Right hindlimb (tissue), 1 donor: ENCODE measurements around the gene RIMS1.
"Not testable (repeated sequence)": the region's sequence is repeated elsewhere in the genome, so short reads cannot be mapped to it uniquely, and the experiment has no call there.

Experiments used
- DNase-seq: peaks from one replicate; pipeline ENCODE4 v3.0.0-alpha.2; 2018

The RIMS1 gene

DNA sequence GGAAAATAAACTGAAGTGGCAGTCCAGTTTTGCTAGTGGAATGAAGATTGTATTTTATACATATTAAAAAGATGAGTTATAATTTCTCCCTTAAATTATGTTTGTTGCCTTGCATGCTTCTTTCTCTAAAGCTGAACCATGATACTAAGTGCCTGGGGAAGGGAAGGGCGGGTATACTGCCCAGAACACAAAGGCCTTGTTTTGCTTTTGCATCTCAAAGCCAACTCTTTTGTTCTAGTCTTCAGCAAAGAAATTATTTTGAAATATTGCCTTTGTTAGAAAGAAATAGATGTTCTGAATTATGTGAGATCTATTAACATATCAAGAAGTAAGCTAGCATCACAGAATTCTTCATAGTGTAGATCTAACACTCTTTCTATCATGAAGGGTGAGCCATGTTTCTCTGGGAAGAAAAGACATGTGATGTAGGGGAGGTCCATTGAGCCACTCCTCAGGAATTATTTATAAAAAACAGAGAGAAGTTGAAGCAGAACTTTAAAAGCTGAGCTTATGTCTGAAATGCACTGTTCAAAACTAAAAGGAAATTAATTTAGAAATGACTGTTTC lies 108.4 kb downstream of the RIMS1 start:
- no peak for DNase-seq

DNA sequence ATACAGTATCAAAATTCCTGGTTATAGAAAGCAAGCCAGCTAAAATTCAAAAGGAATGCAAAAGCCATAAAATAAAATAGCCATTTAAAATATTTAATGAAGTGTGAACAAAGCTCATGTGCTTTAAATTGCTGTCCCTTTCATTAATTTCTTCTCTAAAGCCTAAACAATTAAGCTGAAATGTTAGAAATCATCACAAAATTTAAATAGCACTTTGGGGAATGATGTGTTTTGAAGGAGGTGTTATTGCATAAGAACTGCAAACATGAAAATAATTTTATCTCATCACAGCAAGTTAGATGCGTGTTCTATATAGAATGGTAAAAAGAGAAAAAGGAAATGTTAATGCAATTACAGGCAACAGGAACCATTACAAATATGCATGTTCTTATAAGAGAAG lies 111.0 kb downstream of the RIMS1 start:
- no peak for DNase-seq

DNA sequence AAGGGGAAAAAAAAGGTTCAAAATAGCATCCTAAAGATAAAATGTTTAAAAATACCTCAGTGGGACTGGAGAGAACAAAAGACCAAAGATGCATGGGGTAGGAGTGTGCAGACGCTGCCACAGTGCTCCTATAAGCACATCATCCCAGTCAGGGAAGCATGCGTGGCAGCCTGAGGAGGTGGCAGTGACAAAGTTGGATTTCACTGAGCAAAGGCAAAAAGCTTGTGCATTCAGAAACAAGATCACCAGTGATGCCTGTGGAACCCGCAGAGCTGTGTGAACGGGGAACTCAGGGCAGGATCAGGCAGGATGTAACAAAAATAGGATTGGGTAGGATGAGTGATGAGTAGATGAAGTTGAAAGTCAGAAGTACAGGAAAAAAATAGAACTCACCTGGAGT lies 116.1 kb downstream of the RIMS1 start:
- no peak for DNase-seq

DNA sequence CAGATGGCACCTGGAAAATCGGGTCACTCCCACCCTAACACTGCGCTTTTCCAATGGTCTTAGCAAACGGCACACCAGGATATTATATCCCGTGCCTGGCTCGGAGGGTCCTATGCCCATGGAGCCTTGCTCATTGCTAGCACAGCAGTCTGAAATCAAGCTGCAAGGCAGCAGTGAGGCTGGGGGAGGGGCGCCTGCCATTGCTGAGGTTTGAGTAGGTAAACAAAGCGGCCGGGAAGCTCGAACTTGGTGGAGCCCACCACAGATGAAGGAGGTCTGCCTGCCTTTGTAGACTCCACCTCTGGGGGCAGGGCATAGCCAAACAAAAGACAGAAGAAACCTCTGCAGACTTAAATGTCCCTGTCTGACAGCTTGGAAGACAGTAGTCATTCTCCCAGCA lies 120.2 kb downstream of the RIMS1 start:
- not testable (repeated sequence) for DNase-seq

DNA sequence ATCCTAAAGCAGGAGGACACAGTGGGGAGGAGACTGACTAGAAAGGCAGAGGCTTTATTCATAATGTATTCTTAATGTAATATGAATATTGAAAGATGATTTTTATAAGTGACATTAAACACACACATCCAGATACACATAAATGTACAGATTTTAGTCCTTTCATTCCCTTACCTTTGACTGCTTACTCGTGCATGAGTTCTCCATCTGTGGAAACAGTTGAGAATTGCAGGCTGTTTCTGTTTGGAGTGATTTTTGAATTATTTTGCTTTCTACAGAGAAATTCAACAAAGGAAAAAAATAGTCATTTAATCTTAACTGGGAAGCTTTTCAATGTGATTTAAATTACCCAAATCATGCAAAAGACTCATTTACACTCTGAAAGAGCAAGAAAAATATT lies 136.5 kb downstream of the RIMS1 start:
- DNase-seq = no peak

DNA sequence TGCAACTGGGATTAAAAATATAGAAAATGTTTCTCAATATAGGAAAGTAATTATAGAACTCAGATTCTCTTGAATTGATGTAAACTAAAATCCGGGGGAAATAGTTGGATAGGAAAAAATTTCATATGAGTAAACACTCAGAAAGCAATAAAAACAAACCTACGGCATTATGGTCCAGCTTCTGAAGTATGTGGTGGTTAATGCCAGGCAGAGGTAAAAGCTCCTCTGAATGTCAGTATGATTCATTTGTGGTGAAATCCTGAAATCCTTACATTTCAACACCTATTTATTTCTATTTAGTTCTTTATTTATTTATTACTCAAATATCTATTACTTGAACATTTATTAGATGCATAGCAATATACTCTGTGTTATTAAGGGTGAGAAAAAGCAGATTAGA lies 145.1 kb downstream of the RIMS1 start:
- DNase-seq = no peak

DNA sequence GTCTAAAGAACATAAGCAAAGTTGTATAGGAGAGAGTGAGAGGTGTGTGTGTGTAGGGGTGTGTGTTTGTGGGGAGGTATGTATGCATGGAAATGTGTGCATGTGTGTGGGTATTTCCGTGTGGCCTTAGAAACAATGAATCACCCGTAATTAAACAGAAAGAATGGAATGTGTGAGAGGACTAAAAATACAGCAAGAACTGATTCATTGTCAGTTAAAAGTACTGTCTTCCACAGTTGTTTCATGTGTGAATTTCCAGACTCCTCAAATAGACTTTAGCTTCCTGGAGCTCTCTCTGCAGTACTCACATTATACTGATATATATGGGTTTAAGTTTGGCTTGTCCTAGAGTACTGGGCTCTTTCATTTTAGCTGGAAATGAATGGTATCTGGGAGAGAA lies 145.7 kb downstream of the RIMS1 start:
- no peak for DNase-seq

DNA sequence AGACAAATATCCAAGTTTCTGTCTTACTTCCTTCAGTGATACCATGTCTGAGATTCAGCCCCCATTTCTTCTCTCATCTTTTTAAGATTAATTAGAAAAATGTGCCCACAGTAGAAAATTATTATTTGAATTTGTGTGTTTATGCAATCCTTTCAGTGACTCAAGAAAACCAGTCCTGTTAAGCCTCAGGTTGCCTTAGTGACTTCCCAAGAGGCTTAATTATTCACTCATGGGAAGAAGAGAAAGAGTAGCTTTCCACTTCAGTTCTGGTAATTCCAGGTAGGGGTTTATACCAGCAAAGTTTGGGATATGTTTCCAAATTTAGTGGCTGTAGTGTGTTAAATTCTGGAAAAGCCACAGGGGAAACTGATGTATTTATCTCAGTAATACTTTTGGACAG lies 149.1 kb downstream of the RIMS1 start:
- DNase-seq = no peak

DNA sequence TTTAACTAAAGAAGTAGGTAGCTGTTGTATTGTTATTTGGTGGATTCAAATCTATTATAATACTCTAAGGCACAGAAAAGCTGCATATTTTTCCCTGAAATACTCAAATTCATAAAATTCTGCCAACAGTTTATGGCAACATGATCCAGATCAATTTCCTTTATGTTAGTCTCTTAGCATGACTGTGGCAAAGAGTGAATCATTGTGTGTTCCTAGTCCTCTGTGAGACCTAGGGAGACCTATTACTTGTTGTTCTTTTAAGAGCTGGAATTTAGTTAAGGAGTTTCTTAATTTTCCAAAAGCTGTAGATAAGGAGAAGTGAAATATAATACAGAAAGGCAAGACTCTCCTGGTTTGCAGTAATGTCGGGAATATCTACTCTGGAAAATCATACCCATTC lies 149.6 kb downstream of the RIMS1 start:
- DNase-seq = no peak

DNA sequence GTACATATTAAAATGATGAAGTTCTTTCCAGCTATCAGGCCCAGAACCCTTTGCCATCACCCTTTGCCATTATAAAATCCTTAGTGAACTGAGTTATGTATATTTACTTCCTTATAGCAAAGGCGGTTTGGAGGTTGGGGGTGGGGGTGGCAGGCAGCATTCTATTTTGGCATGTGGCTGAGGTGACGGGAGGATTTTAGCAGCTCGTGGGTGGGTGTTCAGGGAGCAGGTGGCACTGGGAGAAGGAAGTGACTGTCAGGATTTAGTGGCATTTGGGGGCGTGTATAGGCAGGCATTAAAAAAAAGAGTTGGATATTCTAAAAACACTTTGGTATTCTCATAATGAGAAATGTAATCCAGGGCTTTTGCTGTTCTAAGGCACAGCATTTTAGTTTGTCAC lies 150.7 kb downstream of the RIMS1 start:
- DNase-seq = no peak

DNA sequence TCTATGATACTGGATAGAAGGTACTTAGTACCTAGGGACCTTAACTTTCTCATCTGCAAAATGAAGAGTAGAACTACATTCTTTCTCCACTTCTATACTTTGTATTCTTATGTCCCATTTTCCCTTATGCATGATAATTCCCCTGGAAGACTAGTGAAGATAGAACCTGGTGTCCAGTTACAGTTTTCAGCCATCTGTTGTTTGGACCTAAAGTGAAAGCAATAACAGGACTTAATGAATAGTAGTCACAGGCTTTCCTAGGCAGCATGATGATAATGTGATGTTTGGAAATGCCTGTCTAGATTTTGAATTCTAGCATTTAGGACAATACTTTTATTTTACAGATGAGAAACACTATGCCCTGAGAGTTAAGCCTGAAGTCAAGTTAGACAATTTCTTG lies 153.8 kb downstream of the RIMS1 start:
- DNase-seq = no peak

DNA sequence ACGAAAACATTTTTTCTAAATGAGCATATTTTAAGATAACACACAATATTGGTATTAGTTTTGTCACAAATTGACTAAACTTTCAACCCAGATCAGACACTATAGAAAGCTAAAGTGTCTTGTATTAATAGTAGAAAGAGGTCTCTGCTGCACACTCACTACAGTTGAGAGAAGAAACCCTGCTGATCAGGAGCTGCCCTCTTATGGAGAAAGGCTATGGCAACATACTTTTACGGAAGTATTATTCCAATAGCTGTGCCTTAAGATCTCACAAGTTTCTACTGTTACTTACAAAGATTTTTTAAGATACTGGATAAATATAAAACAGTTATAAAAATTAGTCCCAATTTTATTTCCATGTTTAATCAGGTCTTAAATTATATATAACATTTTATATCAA lies 155.7 kb downstream of the RIMS1 start:
- DNase-seq = no peak

DNA sequence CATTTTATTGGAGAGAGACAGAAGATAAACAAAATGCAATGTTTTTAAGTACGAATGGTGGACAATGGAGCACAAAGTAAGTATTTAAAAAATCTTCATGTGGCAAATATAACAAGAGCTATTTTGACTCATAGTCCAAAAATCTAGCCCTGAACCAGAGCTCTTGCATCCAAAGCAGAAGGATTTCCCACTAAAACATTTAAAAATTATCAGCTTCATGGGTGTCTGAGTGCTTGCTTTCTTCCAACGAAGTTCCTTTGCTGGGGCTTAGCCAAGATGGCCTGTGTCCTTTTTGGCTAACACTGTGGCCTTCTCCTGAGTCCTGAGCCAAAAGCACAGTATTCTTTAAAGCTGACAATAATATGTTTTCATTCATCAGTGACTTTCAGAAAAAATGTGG lies 161.7 kb downstream of the RIMS1 start:
- DNase-seq = no peak

DNA sequence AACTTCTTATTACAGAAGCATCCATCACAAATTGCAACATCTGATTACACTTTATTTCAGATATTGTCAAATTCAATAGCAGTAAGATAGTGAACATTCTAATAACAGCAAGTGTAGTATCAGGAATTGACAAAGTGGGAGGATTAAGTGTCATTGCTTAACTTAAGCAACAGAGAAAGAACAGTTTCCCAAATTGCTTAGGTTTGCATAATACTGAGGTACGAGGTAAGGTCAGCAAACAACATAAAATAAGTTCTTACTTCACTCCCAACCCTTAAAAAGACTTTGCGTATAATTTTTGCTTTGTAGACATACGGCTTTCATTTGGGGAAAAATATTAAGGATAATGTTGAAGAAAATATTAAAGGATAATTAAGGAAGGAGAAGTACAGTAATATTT lies 163.0 kb downstream of the RIMS1 start:
- no peak for DNase-seq

DNA sequence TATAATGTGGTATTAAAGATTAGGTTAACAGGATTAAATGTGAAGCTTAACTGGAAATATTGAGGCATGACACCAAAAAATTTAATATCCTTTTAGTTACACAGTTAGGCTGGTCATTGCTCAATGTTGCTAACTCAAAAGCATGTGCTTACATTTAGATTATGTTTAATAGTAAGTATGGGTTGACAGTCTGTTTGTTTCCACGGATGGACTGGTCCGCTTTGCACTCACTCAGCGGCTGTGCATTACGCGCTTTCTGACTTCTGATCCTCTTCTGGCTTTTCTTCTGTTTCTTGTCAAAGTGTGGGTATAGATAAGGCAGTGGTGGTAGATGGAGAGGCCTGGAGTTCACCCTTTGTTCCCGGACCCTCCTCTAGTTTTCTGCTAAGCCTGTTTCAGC lies 174.9 kb downstream of the RIMS1 start:
- DNase-seq = no peak

DNA sequence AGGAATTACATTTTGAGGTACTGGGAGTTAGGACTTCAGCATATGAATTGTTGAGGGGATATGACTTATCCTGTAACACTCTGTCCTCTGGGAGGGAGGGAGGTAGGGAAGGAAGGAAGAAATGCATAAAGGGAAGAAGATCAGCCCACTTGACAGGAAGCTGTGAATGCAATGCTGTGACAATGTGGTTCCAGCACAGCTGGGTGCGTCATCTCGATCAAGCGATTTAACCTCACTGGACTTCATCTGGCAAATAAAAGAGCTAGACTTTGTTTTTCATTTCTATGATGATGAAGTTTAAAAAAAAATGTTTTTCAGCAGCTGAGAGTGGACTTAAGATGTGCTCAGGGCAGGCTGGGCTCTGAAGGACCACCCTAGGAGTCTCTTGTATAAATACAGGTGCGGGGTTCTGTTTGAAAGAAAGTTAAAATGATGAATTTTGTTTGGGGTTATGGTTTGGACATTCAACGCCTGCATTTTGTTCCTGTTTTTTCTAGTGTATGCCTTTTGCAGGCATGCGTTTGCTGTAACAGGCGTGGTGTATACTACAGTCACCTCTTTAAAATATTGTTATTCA lies 178.1 kb downstream of the RIMS1 start:
- peak; percentile 21 for DNase-seq

DNA sequence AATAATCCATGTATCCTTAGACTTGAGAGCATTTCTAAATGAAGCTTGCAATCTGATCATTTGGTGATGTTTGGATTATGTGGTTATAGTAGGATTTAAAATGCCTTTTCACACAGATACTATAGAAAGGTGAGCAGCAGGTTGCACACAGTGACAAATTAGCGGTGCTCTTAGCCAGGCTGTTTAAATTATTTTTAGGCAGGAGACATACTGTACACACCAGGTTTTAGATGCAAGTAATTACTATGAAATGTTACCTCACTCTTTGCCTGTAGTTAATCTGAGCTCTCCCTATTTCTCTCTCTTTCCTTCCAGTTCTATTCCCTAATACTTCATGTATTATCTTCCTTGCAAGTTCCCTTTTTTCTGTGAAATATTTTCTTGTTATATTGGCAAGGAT lies 191.7 kb downstream of the RIMS1 start:
- no peak for DNase-seq

DNA sequence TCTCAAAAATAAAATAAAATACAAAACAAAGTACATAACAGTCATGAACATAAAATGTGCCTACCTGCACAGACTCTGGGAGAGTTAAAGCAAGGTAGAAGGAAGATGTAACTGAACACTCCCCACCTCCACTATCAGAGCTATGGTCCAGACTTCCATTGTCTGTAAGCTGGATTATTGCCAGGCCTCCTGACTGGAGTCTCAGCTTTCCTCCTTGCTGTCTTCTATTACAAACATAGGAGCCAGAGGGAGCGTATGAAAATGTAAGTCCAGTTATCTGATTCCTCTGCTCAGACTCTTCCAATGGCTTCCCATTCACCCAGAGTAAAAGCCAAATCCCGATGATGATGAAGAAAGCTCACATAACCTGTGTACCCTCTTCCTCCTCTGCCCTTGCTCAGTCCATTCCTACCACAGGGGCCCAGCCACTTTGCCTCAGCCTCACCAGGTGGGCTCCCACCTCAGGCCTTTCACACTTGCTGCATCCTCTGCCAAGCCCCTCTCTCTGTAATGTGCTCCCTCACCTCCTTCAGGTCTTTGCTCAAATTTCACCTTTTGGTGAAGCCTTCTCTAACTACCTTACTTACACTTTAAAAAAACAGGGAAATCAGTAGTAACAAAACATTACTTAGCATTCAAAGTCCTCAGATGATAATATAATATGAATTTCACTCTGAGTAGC lies 194.1 kb downstream of the RIMS1 start:
- no peak for DNase-seq

DNA sequence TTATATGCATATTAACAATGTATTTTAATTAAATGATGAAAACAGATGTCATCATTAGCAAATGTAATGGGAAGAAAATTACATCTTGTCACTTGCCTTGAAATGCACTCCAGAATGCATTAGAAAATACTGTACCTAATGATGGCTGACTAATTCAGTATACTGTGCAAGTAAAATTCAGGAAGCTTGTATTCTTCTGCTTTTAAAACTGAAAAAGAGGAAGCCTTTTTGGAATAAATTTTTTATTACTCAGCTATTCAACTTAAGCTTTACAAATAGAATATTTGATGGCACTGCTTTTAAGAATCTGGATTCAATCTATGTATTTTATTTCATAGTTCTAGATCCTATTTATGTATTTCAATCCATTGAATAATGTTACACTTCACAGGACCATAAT lies 195.5 kb downstream of the RIMS1 start:
- DNase-seq = no peak

DNA sequence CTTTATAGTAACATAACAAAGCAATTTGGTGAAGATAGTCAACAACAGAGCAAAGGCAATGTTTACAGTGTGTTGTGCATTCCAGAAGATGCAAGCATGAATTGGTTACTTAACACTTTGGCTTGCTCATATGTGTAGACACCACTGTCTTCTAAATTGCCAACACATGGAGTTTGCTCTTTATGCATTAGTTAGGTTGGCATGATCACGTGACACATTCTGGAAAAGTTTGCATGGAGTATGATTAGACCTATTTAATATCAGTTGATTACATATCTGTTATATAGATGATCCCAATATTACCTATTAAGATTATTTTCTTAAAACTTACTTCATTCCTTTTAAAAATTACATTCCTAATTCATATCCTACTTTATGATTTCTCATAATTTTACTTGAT lies 197.6 kb downstream of the RIMS1 start:
- DNase-seq = no peak

DNA sequence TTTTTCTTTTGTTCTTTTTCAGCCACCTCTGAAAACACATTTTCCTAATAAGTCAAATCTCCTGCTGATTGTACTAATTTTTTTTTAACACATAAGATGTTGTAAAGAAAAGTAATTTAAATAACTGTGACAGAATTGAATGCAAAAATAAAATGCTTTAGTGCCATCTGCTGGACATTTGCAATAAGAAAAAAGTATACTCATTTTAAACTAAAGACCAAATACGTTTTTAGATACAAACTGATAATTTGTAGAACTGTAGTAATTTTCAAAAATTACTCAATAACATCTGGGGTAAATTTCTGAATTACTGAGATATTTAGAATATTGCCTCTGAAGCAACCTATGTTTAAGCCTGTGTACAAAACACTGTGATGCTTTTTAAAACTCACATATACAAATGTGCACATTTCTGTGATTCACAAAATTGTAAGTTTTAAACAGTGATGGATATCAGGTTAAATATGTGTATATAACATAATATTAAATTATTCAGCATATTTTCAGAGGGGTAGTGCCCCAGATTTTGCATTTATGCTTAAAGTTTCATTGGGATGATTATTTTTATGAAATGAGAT lies 198.7 kb downstream of the RIMS1 start:
- no peak for DNase-seq

DNA sequence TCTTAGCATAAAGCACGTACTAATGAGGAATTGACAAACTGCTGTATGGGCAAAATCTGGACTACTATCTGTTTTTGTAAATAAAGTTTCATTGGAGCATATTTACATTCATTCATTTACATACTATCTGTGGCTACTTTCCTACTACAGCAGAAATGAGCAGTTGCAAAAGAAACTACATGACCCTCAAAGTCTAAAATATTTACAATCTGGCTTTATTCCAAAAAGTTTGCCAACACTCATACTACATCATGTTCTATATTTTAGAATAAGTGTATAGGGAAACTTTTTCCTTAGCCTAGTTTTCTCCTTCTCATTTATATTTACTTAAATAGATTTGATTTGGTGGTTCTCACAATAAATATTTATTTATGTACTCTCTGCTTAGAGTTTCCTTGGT lies 208.2 kb downstream of the RIMS1 start:
- no peak for DNase-seq

DNA sequence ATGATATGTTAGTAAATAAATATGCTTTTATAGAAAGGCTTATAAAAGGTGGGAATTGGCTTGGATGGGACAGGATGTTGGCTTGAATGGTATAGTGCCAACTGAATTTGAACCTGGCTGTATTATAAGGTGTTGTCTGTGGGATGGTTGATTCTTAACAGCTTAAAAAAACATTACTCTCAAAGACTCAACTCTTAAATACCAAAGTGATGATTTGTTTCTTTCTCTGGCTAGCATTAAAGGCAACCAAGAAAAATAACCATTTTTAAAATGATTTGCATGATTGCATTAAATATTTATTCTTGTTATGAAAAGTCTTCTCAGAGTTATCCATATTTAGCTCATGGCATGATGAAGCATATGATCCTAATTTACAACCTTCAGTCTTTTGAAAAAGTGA lies 216.2 kb downstream of the RIMS1 start:
- DNase-seq = no peak

DNA sequence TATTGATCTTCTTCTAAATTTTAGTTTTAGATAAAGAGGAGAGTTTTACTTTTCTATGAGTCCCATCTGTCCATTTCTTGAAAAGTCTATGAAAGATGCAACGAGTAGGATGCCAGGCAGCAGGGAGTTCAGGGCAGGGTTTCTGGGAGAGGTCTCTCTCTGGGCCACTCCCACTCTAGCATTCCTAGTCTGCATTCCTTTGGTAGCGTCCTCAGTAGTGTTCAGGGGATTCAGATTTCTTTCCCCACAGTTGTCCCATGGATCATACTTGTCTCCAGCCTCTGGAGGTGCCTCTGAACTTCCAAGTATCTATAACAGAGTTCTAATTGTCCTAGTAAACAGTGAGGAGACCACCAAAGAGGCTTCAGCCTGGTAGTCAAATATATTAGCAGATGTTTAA lies 225.3 kb downstream of the RIMS1 start:
- DNase-seq = no peak

DNA sequence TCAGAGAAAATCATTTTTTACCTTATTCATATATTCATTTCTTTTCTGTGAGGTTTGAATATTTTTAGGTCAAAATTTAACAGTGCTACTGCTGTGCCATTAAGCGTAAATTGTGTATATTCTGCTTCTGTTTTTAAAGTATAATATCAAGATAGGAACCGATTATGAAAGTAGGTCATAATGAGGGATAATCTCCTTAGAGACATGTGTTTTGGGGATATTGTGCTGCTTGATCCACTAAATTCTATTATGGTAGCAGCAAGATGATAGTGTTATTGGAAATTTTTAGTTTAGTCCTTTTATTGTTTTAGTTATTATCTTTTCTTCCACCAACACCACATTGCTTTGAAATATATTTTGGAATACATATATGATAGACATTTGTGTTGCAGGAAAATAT lies 244.0 kb downstream of the RIMS1 start:
- DNase-seq = no peak
